HCEC 1CT (cell line): Measurements from ENCODE around the gene ESD.
"Not testable (repeated sequence)": the region's sequence is repeated elsewhere in the genome, so short reads cannot be mapped to it uniquely, and the experiment has no call there.

ENCODE experiments used
- DNase-seq: peaks from one replicate; pipeline ENCODE4 v3.0.0-alpha.2; 2017

The ESD gene

GRCh38 chr13:46783504-46783903 is 13.5 kb downstream of the ESD start:
- no peak for DNase-seq

GRCh38 chr13:46782691-46783090 is 14.3 kb downstream of the ESD start:
- no peak for DNase-seq

GRCh38 chr13:46782066-46782465 is 14.9 kb downstream of the ESD start:
- no peak for DNase-seq

GRCh38 chr13:46778890-46779289 is 18.1 kb downstream of the ESD start:
- peak; percentile 37 for DNase-seq

GRCh38 chr13:46778095-46778494 is 18.9 kb downstream of the ESD start:
- no peak for DNase-seq

GRCh38 chr13:46775385-46776107 is 21.4 kb downstream of the ESD start:
- no peak for DNase-seq

GRCh38 chr13:46773541-46773940 is 23.4 kb downstream of the ESD start:
- no peak for DNase-seq

- DNase-seq = no peak
Observed at GRCh38 chr13:46771693-46772092, 25.3 kb downstream of the ESD start.

- not testable (repeated sequence) for DNase-seq
Observed at GRCh38 chr13:46769925-46770324, 27.0 kb downstream of the ESD start.

- no peak for DNase-seq
Observed at GRCh38 chr13:46761866-46762265, 35.1 kb downstream of the ESD start.

GRCh38 chr13:46761174-46761573 is 35.8 kb downstream of the ESD start:
- DNase-seq = no peak

GRCh38 chr13:46759846-46760245 is 37.1 kb downstream of the ESD start:
- no peak for DNase-seq

GRCh38 chr13:46757640-46758039 is 39.3 kb downstream of the ESD start:
- no peak for DNase-seq

GRCh38 chr13:46756977-46757376 is 40.0 kb downstream of the ESD start:
- DNase-seq = no peak

GRCh38 chr13:46755508-46755907 is 41.5 kb downstream of the ESD start:
- DNase-seq = not testable (repeated sequence)

- DNase-seq = no peak
Observed at GRCh38 chr13:46754812-46755211, 42.1 kb downstream of the ESD start.

- no peak for DNase-seq
Observed at GRCh38 chr13:46753917-46754316, 43.0 kb downstream of the ESD start.

GRCh38 chr13:46753137-46753536 is 43.8 kb downstream of the ESD start:
- no peak for DNase-seq

GRCh38 chr13:46751811-46752635 is 44.9 kb downstream of the ESD start:
- peak; percentile 46 for DNase-seq

GRCh38 chr13:46749951-46750350 is 47.0 kb downstream of the ESD start:
- peak; percentile 24 for DNase-seq

GRCh38 chr13:46748300-46748699 is 48.7 kb downstream of the ESD start:
- DNase-seq = no peak

- no peak for DNase-seq
Observed at GRCh38 chr13:46747031-46747820, 49.7 kb downstream of the ESD start.

- no peak for DNase-seq
Observed at GRCh38 chr13:46745706-46746105, 51.3 kb downstream of the ESD start.

GRCh38 chr13:46745062-46745461 is 51.9 kb downstream of the ESD start:
- DNase-seq = no peak
